HepG2 (cell line): ENCODE data around the gene C13orf46. TPM values are rescaled to one million over a fixed set of nuclear protein-coding genes. Genes with fewer than 3 reads are reported as not detected.

Source experiments
- ATAC-seq: fragments of 200-7000 bp; cut with Tn5 transposase; 3 replicates; pipeline ENCODE4 v1.9.1; 2020; ENCODE audit warnings: mild to moderate bottlenecking, moderate library complexity
- BruUV-seq: library from RNA; stranded (reverse); fragments of 400-500 nt; replicated peaks from 2 replicates; lab custom pipeline; 2021; lab: Mats Ljungman, UMichigan
- CTCF ChIA-PET: fragments of 300-600 bp; formaldehyde crosslinking; extraction: SDS; loops from one replicate; lab custom pipeline; 2021; ENCODE audit warnings: low total read pairs, inconsistent platforms, low intra/inter-chr PET ratio; lab: Yijun Ruan, JAX
- POLR2A ChIA-PET: fragments of 350-600 bp; sonication (Branson Sonifier 250); formaldehyde crosslinking; loops from one replicate; lab custom pipeline; 2020; ENCODE audit warnings: antibody characterized with exemption, inconsistent platforms; lab: Yijun Ruan, JAX
- DNase-seq: peaks from one replicate; pipeline ENCODE4 v3.0.0-alpha.2; 2015; ENCODE audit warnings: low spot score
- FAIRE-seq: peaks from 3 replicates; lab custom pipeline; 2011; peaks lifted over from hg19 to GRCh38; lab: Jason Lieb, UNC
- H2AFZ ChIP-seq: one replicate; pipeline ENCODE4 v1.6.1; 2011; ENCODE audit warnings: low read length, inconsistent platforms
- H3K27ac ChIP-seq: fragments of 300-600 bp; 3 replicates; pipeline ENCODE4 v1.8.0; 2011; ENCODE audit warnings: mixed run types, mild to moderate bottlenecking, mixed read lengths, low read length, inconsistent platforms; ENCODE audit not compliant: insufficient read depth; ENCODE audit errors: extremely low read length
- H3K27me3 ChIP-seq, 2 experiments: fragments of 200-600 bp in 1 of 2; 2 replicates in 1 of 2; 3 replicates in 1 of 2; pipeline versions ENCODE4 v1.6.0 to v1.8.0; 2011; ENCODE audit warnings: low read length in 2 of 2, mild to moderate bottlenecking in 2 of 2, moderate library complexity in 2 of 2, inconsistent platforms in 1 of 2; ENCODE audit not compliant: insufficient read depth in 2 of 2, control insufficient read depth in 1 of 2
- H3K36me3 ChIP-seq, 2 experiments: fragments of 200-600 bp in 1 of 2; replicated peaks in 1 of 2; 2 replicates in 1 of 2; 3 replicates in 1 of 2; pipeline versions ENCODE4 v1.5.1 to v1.8.0; 2011; ENCODE audit warnings: low read length in 2 of 2, inconsistent platforms in 1 of 2; ENCODE audit not compliant: insufficient read depth in 2 of 2, control insufficient read depth in 1 of 2
- H3K4me1 ChIP-seq: 2 replicates; pipeline ENCODE4 v1.5.1; 2012; ENCODE audit warnings: low read length, inconsistent platforms; ENCODE audit not compliant: insufficient read depth
- H3K4me2 ChIP-seq: 2 replicates; pipeline ENCODE4 v1.6.0; 2011; ENCODE audit warnings: low read depth, low read length, inconsistent platforms
- H3K4me3 ChIP-seq, 3 experiments: fragments of 200-600 bp in 1 of 3; sonication (generic), shearing (Covaris generic) in 1 of 3; replicated peaks in 1 of 3; 2 replicates each; pipeline ENCODE4 v1.5.1; 2011 to 2016; ENCODE audit warnings: low read length in 3 of 3, inconsistent platforms in 2 of 3, low read depth in 2 of 3, mild to moderate bottlenecking in 2 of 3, control low read depth in 1 of 3, mixed read lengths in 1 of 3; ENCODE audit not compliant: insufficient read depth in 1 of 3
- H3K79me2 ChIP-seq: one replicate; pipeline ENCODE4 v1.6.1; 2011; ENCODE audit warnings: low read length, inconsistent platforms; ENCODE audit not compliant: insufficient read depth
- H3K9ac ChIP-seq: 2 replicates; pipeline ENCODE4 v1.6.0; 2011; ENCODE audit warnings: mild to moderate bottlenecking, low read depth, low read length, inconsistent platforms; ENCODE audit not compliant: insufficient read depth
- H3K9me3 ChIP-seq: 2 replicates; pipeline ENCODE4 v1.5.1; 2012; ENCODE audit warnings: mild to moderate bottlenecking, low read length
- H4K20me1 ChIP-seq: 2 replicates; pipeline ENCODE4 v1.6.0; 2011; ENCODE audit warnings: inconsistent platforms, mild to moderate bottlenecking, low read length, moderate library complexity; ENCODE audit not compliant: insufficient read depth
- ETV5 ChIP-seq: IDR thresholded peaks from 2 replicates; pipeline ENCODE4 v1.6.1; 2018; ENCODE audit warnings: missing biosample characterization, missing genetic modification reagents, inconsistent platforms, borderline replicate concordance
- KMT2A ChIP-seq: sonication (generic); formaldehyde crosslinking; IDR thresholded peaks from 2 replicates; pipeline ENCODE4 v1.4.0; 2020; ENCODE audit warnings: missing genetic modification reagents
- MED1 ChIP-seq: sonication (generic); formaldehyde crosslinking; IDR thresholded peaks from 2 replicates; pipeline ENCODE4 v1.4.0; 2020; ENCODE audit warnings: missing genetic modification reagents
- PHF20 ChIP-seq: sonication (generic); formaldehyde crosslinking; IDR thresholded peaks from 2 replicates; pipeline ENCODE4 v1.5.0; 2020; ENCODE audit warnings: mild to moderate bottlenecking, missing genetic modification reagents
- PRMT3 ChIP-seq: sonication (generic); formaldehyde crosslinking; IDR thresholded peaks from 2 replicates; pipeline ENCODE4 v1.8.1; 2022; ENCODE audit warnings: low read depth, mild to moderate bottlenecking, moderate library complexity, missing genetic modification reagents, borderline replicate concordance
- SRF ChIP-seq: IDR thresholded peaks from 2 replicates; pipeline ENCODE4 v1.6.1; 2011; ENCODE audit warnings: mild to moderate bottlenecking, low read depth, low read length, moderate library complexity
- ZNF331 ChIP-seq: sonication (generic); formaldehyde crosslinking; IDR thresholded peaks from 2 replicates; pipeline ENCODE4 v1.4.0; 2020; ENCODE audit warnings: missing genetic modification reagents
- ZNF670 ChIP-seq: sonication (generic); formaldehyde crosslinking; IDR thresholded peaks from 2 replicates; pipeline ENCODE4 v1.8.0; 2022; ENCODE audit warnings: mild to moderate bottlenecking, missing genetic modification reagents, borderline replicate concordance
- ZNF678 ChIP-seq: sonication (generic); formaldehyde crosslinking; IDR thresholded peaks from 2 replicates; pipeline ENCODE4 v1.4.0; 2020; ENCODE audit warnings: mild to moderate bottlenecking, missing genetic modification reagents
- ZNF777 ChIP-seq: sonication (generic); formaldehyde crosslinking; IDR thresholded peaks from 2 replicates; pipeline ENCODE4 v1.4.0; 2020; ENCODE audit warnings: missing genetic modification reagents
- WGBS: methylation state at CpG from one replicate; pipeline ENCODE4 v1.1.6; 2017; ENCODE audit warnings: low lambda C conversion rate; 5-methylcytosine and 5-hydroxymethylcytosine counted together
- in situ Hi-C: cut with HindIII; loops from 2 replicates; pipeline ENCODE4 v1.10.0; 2017; ENCODE audit warnings: low pct_unique_long_range_greater_than_20kb; ENCODE audit not compliant: extremely low pct_ligation_motif_present
- intact Hi-C: fragments of 100-400 bp; cut with micrococcal nuclease; formaldehyde crosslinking; loops from one replicate; pipeline ENCODE4 v1.10.0; 2022; ENCODE audit not compliant: unreplicated experiment
- polyA plus RNA-seq, 8 experiments: library from polyadenylated mRNA; depleted of rRNA in 3 of 8; stranded (reverse) in 7 of 8; unstranded in 1 of 8; fragments of >200 nt; fragmentation: Illumina TruSeq in 4 of 8; extraction: Trizol in 4 of 8; gene quantifications; 2 replicates each; pipeline versions ENCODE4 v1.2.1 to v1.2.3, GENCODE V29; 2011 to 2016; ENCODE audit warnings: low read depth in 4 of 8, missing spikeins in 1 of 8, mixed read lengths in 1 of 8; ENCODE audit not compliant: insufficient read depth in 1 of 8
- total RNA-seq, 5 experiments: library from RNA; depleted of rRNA; stranded (reverse); fragments of >200 nt; fragmentation: Illumina TruSeq; extraction: Trizol; gene quantifications; 2 replicates each; pipeline ENCODE4 v1.2.3, GENCODE V29; 2016; ENCODE audit warnings: low read depth in 1 of 5
- TF ChIP-seq, protein P1 (sequence below): IDR thresholded peaks from 2 replicates; pipeline ENCODE4 v1.6.1; 2016; ENCODE audit warnings: low read depth, control low read depth
- TF ChIP-seq, protein P2 (sequence below): sonication (generic); formaldehyde crosslinking; IDR thresholded peaks from 2 replicates; pipeline ENCODE4 v1.4.0; 2020; ENCODE audit warnings: missing genetic modification reagents

C13orf46 gene
- total and polyA plus RNA-seq, 2 of the 13 experiments (the other 11 are each of a cell fraction or from before 2014, with no cell fraction given) = 0.01 TPM; not detected in 1

- TF ChIP-seq, protein P1, sequence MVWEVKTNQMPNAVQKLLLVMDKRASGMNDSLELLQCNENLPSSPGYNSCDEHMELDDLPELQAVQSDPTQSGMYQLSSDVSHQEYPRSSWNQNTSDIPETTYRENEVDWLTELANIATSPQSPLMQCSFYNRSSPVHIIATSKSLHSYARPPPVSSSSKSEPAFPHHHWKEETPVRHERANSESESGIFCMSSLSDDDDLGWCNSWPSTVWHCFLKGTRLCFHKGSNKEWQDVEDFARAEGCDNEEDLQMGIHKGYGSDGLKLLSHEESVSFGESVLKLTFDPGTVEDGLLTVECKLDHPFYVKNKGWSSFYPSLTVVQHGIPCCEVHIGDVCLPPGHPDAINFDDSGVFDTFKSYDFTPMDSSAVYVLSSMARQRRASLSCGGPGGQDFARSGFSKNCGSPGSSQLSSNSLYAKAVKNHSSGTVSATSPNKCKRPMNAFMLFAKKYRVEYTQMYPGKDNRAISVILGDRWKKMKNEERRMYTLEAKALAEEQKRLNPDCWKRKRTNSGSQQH (CRISPR knock-in tag) = no peak
- TF ChIP-seq ETV5 = no peak
- no peak for TF ChIP-seq KMT2A (CRISPR knock-in tag)
- TF ChIP-seq, protein P2, sequence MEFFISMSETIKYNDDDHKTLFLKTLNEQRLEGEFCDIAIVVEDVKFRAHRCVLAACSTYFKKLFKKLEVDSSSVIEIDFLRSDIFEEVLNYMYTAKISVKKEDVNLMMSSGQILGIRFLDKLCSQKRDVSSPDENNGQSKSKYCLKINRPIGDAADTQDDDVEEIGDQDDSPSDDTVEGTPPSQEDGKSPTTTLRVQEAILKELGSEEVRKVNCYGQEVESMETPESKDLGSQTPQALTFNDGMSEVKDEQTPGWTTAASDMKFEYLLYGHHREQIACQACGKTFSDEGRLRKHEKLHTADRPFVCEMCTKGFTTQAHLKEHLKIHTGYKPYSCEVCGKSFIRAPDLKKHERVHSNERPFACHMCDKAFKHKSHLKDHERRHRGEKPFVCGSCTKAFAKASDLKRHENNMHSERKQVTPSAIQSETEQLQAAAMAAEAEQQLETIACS (CRISPR knock-in tag) = no peak
- TF ChIP-seq ZNF777 = no peak
- no peak for TF ChIP-seq MED1
- no peak for TF ChIP-seq SRF
These were observed 10.5 kb downstream of the C13orf46 start (continued) for GRCh38 chr13:113963376-113963775.

- H3K4me3 ChIP-seq = no peak overlapping the region
- no peaks in the 10 kb centered on the region for H3K79me2 ChIP-seq
- intact Hi-C loops = no loop called here
- WGBS = 16% methylated on average over 11 of the region's 17 CpGs
- no peak overlapping the region for H3K4me2 ChIP-seq
- no peak for FAIRE-seq
- no peaks in the 10 kb centered on the region for H4K20me1 ChIP-seq
- TF ChIP-seq ZNF678 (no peak), ZNF331 (CRISPR knock-in tag) (no peak), PRMT3 (CRISPR knock-in tag) (no peak), PHF20 (CRISPR knock-in tag) (no peak), ZNF670 (CRISPR knock-in tag) (no peak)
- no peaks in the 10 kb centered on the region for H3K36me3 ChIP-seq
- no peak for ATAC-seq
- ChIA-PET CTCF (no interaction called here), POLR2A (no interaction called here)
- BruUV-seq = no TSS peak
- peaks cover 34% of the 10 kb centered on the region for H3K9me3 ChIP-seq
- no peak overlapping the region for H3K27ac ChIP-seq
- H2AFZ ChIP-seq = no peak overlapping the region
- no peak for DNase-seq
- in situ Hi-C loops = no loop called here
- H3K9ac ChIP-seq = no peak overlapping the region
- peaks cover 0 to 4% of the 10 kb centered on the region in 2 experiments; a peak in 2 of 5 replicates for H3K27me3 ChIP-seq
- no peaks in the 10 kb centered on the region for H3K4me1 ChIP-seq
These were observed 10.9 kb downstream of the C13orf46 start for GRCh38 chr13:113962975-113963374.
